ENCODE data around the gene RBFOX1. TPM values are rescaled to one million over a fixed set of nuclear protein-coding genes. Genes with fewer than 3 reads are reported as not detected.

RBFOX1 gene
- polyA plus RNA-seq (ENCODE audit: insufficient read length) = 84.2 TPM

GRCh38 chr16:7332611-7333010 lies at the start of gene RBFOX1:
Gene RBFOX1, plus strand, starts transcription at chr16:7332845.
- no peak for DNase-seq

- no peak for DNase-seq
Observed at GRCh38 chr16:7284780-7285179, 47.9 kb upstream of the RBFOX1 start.

DNA sequence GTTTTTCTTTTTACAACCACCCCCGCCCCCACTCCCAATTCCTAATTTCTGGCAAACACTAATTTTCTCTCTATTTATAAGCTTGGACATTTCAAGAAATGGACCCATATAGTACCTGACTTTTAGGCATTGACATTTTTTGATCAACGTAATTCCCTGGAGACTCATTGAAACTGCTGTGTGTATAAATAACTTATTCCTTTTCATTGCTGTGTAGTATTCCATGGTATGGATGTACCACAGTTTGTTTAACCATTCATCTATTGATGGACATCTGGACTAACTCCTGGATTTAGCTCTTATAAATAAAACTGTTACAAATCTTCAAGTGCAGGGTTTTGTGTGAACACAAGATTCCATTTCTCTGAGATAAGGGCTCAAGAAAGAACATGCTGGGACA lies 47.1 kb upstream of the RBFOX1 start:
- DNase-seq = no peak

DNA sequence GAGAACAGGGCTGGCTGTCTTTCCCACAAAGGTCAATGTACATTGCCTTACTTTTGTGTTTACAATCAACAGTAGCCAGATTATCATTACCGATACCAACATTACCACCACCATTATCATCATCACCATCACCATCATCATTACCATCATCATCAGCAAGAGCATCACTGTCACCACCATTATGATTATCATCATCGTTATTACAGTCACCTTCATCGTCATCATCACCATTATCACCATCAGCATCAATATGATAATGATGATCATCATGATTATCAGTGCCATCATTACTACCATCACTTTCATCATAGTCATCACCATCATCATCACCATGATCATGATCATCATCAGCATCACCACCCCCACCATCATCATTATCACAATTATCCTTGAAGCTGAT lies 43.3 kb upstream of the RBFOX1 start:
- no peak for DNase-seq

DNA sequence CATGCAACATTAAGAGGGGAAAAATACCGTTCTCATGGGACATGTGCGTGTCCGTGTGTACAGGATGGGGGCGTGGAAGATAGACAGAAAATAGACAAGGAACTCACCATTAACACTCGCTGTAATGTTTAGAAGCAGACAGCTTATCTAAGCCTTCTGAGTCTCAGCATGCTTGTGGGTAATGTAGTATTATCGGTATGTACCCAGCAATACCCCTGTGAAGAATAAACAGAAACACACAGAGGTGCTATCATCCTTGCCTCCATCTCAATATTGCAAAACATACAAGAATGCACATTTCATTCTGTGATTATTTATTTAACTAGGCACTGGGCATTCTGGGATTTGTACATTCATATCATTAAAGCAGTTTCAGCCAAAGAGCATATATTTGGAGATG lies 42.0 kb upstream of the RBFOX1 start:
- no peak for DNase-seq

GRCh38 chr16:7294020-7294419 lies 38.6 kb upstream of the RBFOX1 start:
- no peak for DNase-seq

DNA sequence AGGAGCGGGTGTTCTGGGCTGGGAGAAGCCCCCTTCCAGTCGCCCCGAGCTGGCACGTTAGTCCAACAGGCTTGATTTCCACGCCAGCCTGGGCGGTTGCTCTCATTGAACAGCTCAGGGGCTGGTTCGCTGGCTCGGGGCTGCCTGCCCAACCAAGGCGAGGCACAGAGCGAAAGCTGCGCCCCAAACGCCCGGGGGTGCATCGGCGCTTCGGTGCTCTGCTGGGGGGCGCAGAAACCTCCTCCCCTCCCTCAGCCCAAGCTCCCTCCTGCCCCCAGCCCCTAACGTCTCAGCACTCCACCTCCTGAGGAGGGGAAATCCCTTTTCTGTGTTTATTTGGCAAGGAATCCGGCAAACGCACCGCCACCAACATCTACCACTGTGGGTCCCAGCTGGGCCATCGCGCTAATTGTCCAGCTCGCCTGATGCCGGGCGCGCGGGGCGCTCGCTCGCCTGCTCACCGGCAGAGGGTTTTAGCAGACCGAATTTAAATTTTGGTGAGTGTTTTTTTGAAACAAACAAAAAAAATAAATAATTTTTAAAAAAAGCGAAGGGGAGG lies 29.5 kb upstream of the RBFOX1 start:
- DNase-seq = no peak

DNA sequence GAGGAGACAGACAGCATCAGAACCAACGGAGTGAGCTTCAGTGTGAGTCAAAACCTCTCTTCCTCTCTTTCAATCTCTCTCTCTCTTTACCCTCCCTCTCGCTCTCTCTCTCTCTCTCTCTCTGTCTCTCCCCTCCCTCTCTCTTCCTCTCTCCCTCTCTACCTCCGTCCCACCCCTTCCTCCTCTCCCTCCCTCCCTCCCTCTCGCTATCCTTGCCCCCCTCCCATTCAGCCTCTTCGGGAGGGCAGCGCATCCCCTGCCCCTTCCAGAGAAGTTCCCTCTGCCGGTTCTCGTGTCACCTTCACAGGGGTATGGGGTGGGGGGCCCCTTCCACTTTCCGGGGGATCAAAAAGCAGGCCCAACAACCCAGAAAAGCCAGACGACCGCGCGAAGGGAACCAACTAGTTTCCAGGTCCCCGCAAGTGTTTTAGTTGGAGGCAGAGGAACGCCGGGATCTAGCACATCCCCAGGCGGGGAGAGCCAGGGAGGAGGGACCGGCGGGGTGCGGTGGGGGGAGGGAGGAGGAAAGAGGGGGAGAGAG lies 28.9 kb upstream of the RBFOX1 start:
- no peak for DNase-seq

DNA sequence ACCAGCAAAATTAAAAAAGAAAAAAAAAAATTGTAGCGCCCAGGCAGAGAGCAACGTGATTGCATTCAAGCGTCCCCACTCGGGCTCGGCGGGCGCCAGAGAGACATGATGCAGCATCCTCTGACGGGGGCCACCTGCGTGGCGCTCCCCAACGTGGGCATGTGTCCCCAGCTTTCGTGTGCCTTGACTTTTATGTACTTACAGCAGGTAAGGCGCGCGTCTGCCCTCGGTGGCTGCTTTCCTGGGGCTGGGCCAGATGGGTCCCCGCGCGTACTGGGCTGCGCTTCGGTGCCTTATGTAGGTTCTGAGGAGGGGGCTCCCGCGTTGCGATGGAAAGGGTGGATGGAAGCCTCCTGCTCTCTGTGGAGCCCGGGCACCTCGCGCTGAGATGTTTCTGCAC lies 28.4 kb upstream of the RBFOX1 start:
- no peak for DNase-seq

- no peak for DNase-seq
Observed at GRCh38 chr16:7304958-7305357, 27.7 kb upstream of the RBFOX1 start.

- no peak for DNase-seq
Observed at GRCh38 chr16:7313170-7313569, 19.5 kb upstream of the RBFOX1 start.

- DNase-seq = no peak
Observed at GRCh38 chr16:7314163-7314562, 18.5 kb upstream of the RBFOX1 start.

DNA sequence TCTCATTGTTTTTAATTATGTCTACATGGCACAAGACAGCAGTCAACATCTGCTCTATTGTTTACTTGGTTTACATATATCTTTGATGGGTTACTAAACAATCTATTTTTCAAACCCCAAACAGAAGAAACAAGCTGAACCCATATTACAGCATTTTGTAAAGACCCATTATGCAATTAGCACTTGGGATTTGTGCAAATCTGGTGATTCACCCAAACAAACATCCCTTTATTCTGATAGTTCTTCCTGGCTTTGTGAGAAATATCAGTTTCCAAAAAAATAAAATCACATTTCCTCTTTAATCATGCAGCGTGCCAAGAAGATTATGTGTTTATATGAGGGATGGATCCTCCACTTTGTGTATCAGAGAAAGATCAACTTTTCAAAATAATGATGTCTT lies 16.8 kb upstream of the RBFOX1 start:
- DNase-seq = no peak

DNA sequence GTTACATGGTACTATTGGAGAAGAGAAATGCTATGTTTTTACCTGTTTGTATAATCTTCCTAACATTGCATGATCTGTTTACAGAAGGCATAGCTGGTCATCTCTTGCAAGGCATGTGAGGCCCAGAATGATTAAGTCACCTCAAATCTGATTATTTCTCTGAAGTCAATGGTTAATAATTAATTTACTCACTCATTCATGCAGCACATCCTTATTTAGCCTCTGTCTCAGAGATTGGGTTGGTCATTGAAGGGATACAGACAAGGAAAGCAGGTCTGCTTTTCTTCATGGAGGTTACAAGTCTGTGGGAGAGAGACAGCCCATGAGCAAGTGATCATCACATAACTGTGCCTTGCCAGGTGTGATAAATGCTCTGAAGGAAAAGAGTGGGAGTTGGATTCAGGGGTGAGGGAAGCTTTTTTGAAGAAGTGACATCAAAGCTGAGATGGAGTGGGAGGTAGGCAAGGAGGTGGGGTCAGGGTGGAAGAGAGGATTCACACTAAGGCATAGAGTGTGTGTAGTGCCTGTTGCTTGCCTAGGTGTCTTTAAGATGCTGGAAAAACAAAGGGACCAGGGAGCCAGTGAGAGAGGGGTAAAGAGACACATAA lies 16.3 kb upstream of the RBFOX1 start:
- DNase-seq = no peak

DNA sequence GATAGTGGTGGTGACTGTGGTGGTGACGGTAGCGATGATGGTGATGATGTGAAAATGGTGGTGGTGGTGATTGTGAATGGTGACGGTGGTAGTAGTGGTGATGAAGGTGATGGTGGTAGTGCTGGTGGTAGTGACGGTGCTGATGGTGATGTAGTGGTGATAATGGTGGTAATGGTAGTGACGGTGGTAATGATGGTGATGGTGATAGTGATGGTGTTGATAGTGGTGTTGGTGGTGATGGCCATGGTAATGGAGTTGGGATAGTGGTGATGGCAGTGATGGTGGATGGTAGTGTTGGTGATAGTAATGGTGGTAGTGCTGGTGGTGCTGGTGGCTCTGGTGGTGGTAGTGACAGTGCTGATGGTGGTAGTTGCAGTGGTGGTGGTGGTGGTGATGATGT lies 14.7 kb upstream of the RBFOX1 start:
- no peak for DNase-seq

DNA sequence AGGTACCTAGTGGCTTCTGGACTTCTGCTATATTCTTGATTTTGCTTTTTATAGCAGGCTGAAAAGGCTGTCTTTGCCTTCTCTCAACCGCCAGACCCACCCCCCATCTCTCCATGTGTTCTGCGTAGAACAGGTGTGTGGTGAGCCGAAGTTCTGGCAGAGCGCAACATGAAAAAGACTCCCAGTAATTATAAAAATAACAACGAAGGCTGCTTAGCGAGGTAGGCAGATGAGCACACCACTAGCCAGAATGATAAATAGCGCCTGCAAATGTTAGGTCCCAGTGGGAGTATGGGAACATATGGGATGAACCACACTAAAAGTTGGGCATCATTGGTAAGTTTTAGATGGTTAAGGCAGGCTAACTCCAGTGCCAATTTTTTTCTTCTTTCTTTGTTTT lies 14.0 kb upstream of the RBFOX1 start:
- DNase-seq = no peak

- no peak for DNase-seq
Observed at GRCh38 chr16:7319514-7319913, 13.1 kb upstream of the RBFOX1 start.

- DNase-seq = no peak
Observed at GRCh38 chr16:7321661-7322060, 11.0 kb upstream of the RBFOX1 start.

DNA sequence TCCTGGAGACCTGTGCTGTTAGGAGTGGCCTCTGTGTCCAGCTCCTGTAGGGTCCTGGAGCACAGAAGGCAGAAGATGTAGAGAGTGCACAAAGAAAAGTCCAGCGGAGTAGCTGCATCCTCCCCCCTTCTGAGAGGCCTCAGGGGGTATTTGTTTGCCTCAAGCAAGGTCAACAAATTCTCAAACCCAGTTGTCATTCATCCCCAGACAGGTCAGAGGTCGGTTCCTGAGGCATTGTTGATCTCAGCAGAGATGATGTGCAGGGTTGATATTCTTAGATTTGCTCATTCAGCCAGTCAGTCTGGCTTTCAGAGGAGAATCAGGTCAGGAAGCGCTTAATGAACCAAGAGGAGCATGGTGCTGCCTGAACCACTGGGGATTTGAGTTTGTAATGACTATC lies 8.3 kb upstream of the RBFOX1 start:
- DNase-seq = no peak

- no peak for DNase-seq
Observed at GRCh38 chr16:7325834-7326233, 6.8 kb upstream of the RBFOX1 start.

DNA sequence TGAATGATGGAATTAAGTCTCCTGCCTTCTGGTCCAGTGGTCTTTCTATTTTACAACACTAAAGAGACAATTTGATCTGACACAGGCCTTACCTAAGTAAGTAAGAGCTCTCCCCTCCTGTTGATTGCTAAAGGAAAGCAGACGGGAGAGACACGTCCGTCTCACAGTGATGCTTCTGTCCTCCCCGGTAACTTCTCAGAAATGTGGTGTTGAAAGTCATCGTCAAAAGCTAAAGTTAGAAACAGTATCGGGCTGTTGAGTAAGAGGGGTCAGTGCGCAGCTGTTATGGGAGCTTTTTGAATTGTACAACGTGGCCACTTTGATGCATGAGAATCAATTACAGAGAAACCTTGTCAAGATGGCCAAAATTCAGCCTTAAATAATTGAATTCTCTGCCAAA lies 1.9 kb upstream of the RBFOX1 start:
- no peak for DNase-seq

DNA sequence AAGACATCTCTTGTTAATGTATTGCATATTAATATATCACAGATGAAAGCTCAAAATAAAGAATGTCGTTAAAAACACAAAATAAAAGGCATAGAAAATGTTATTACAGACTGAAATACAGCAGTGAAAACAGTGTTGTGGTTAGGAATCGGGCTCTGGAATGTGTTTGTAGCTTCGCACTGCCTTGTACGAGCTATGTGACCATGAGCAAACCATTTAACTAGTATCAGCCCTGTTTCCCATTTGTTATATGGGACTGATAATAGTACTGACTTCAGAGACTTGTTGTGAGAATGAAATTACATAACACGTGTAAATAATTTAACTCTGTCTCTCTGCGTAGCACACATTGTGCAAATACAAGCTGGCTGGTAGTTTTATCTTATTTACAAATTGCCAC lies 648 bp upstream of the RBFOX1 start:
- no peak for DNase-seq

DNA sequence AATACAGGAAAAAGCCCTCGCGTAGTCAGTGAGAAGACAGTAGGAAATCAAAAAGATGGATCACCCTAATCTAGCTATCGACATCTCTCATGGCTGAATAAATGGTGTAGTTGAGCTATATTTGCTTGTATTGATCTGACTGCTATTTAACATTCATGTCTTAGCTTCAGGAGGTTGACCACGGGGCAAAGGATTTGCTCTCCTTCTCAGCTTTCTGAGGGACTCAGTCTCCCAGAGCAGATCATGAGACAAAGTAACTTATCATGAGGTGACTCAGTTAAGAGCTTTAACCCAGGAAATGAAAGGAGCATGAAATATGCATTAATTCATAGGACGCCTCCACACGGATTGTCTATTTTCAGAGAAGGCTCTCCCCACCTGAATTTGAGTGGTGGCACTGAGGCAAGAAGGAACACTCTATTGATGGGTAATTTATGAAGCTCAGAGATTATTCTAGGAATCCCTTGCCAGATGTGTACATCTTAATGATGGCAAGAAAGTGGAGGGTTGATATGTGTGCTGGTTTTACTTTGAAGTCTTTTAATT lies 608 bp downstream of the RBFOX1 start:
- no peak for DNase-seq

DNA sequence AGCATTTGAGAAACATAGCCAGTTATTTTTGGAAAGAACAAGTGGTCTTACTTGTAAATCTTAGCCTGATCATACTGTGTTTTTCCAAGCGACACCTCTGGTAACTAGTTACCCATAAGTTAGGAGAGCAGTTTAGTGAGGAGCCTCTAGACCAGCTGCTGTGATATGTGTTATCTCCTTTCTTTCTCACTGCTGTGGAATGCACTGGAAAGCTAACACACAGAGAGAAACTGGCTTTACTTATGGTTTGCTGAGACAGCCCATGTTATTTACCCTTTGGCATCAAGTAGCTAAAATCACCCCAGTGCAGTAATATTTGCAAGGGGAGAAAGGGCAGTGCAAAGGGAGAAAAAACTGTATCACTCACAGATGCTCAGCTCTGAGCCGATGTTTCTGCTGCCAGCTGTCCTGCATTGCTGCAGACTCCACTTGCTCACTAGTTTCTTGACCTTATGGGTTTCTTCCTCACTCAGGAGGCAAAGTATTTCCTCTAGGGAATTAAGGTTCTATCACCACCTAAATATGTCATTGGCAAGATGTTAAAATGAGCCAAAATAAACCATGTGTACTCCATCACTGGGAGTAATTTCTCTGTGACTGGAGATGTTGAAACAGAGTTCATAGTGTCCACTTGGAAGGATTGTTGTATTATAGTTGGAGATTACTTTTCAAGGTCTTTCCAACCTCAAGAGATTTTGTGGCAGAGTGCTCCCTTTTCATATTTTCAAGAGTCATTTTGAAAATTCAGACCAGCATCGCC lies 2.3 kb downstream of the RBFOX1 start:
- DNase-seq = no peak

Measured in hindlimb muscle (tissue), 1 donor.